ENCODE data around the gene SLC26A4.

SLC26A4 gene

DNA sequence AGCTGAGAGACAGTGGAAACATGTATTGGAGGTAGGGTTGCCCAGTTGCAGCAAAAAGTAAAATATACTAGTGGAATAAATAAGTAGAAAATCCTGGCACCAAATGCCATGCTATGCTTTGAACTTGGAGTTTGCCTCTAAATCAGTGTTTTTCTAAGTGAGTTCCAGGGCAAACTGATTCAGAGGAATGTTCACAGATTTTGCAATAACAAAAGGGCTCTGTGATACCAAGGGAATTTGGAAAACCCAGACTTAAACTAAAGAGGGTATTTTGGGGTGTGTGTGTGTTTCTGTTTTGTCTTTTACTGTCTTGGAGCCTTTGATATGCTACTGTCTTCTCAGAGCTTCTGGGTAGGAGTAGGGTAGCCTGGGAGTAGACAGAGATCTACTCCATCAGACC lies 39.9 kb downstream of the SLC26A4 start:
- Histone ChIP-seq H3K27me3 (ENCODE audit: insufficient read depth, low read depth) (no peaks in the 10 kb centered on the region), H3K79me2 (ENCODE audit: insufficient read depth, low read depth) (no peaks in the 10 kb centered on the region), H2AFZ (ENCODE audit: low read depth) (no peak overlapping the region), H3K36me3 (ENCODE audit: insufficient read depth) (no peaks in the 10 kb centered on the region), H3K4me3 (IDR thresholded peaks at IDR 0.05; ENCODE audit: insufficient read depth, low read depth, low read length) (no peak overlapping the region), H3K4me1 (ENCODE audit: low read depth, poor library complexity, severe bottlenecking) (no peaks in the 10 kb centered on the region), H3K27ac (no peak overlapping the region), H3K9ac (no peak overlapping the region), H4K20me1 (ENCODE audit: insufficient read depth) (no peaks in the 10 kb centered on the region), H3K4me2 (no peak overlapping the region)
- TF ChIP-seq, protein P1, sequence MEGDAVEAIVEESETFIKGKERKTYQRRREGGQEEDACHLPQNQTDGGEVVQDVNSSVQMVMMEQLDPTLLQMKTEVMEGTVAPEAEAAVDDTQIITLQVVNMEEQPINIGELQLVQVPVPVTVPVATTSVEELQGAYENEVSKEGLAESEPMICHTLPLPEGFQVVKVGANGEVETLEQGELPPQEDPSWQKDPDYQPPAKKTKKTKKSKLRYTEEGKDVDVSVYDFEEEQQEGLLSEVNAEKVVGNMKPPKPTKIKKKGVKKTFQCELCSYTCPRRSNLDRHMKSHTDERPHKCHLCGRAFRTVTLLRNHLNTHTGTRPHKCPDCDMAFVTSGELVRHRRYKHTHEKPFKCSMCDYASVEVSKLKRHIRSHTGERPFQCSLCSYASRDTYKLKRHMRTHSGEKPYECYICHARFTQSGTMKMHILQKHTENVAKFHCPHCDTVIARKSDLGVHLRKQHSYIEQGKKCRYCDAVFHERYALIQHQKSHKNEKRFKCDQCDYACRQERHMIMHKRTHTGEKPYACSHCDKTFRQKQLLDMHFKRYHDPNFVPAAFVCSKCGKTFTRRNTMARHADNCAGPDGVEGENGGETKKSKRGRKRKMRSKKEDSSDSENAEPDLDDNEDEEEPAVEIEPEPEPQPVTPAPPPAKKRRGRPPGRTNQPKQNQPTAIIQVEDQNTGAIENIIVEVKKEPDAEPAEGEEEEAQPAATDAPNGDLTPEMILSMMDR (conservative IDR thresholded peaks at IDR 0.05; ENCODE audit: low read depth, low read length), result no peak

DNA sequence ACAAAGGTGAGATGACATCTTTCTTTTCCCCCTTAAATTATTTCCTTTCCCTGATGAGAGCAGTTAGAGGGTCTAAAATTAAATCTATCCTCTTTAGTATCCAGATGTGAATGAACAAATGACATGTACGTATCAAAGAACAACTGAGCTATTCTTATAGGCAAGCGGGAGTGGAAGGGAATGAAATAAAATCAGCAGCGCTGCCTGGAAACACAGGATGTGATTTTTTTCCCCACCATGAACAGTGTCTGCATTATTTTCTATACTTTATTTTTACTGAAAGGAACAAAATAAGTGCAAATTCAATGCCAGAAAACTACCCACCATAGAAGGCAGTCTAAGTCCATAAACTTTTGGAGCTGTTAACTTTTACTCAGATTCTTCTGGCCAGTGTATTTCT lies 40.6 kb downstream of the SLC26A4 start:
- H2AFZ ChIP-seq (ENCODE audit: low read depth), result no peak overlapping the region
- no peak overlapping the region for H3K4me3 ChIP-seq (IDR thresholded peaks at IDR 0.05; ENCODE audit: insufficient read depth, low read depth, low read length)
- no peaks in the 10 kb centered on the region for H3K4me1 ChIP-seq (ENCODE audit: low read depth, poor library complexity, severe bottlenecking)
- no peak overlapping the region for H3K27ac ChIP-seq
- H4K20me1 ChIP-seq (ENCODE audit: insufficient read depth), result no peaks in the 10 kb centered on the region
- TF ChIP-seq, protein P1 (conservative IDR thresholded peaks at IDR 0.05; ENCODE audit: low read depth, low read length), result no peak
- H3K4me2 ChIP-seq, result no peak overlapping the region
- no peaks in the 10 kb centered on the region for H3K27me3 ChIP-seq (ENCODE audit: insufficient read depth, low read depth)
- H3K79me2 ChIP-seq (ENCODE audit: insufficient read depth, low read depth), result no peaks in the 10 kb centered on the region
- H3K9ac ChIP-seq, result no peak overlapping the region
- H3K36me3 ChIP-seq (ENCODE audit: insufficient read depth), result no peaks in the 10 kb centered on the region

DNA sequence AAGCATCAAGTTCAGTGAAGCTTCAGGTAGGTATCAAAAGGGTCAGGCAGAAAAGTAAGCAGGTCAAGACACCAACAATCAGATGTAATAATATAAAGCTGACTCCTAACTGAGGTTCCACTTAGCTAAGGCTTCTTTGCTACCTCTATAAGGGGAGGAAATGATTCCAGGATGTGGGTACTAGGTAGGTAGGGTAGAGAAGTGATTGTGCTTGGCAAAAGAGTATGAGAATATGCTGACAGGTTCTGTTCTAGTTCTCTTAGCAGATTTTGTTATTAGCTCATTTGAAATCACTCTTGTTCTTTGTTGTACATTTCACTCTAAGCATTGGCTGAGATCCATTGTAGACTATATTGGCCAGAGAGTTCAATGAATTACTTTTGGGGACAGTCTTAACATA lies 42.6 kb downstream of the SLC26A4 start:
- Histone ChIP-seq H4K20me1 (ENCODE audit: insufficient read depth) (no peaks in the 10 kb centered on the region), H3K9ac (no peak overlapping the region), H3K4me1 (ENCODE audit: low read depth, poor library complexity, severe bottlenecking) (no peaks in the 10 kb centered on the region), H3K79me2 (ENCODE audit: insufficient read depth, low read depth) (no peaks in the 10 kb centered on the region), H3K27ac (no peak overlapping the region), H2AFZ (ENCODE audit: low read depth) (no peak overlapping the region), H3K4me2 (no peak overlapping the region), H3K27me3 (ENCODE audit: insufficient read depth, low read depth) (no peaks in the 10 kb centered on the region), H3K36me3 (ENCODE audit: insufficient read depth) (no peaks in the 10 kb centered on the region), H3K4me3 (IDR thresholded peaks at IDR 0.05; ENCODE audit: insufficient read depth, low read depth, low read length) (no peak overlapping the region)
- TF ChIP-seq, protein P1 (conservative IDR thresholded peaks at IDR 0.05; ENCODE audit: low read depth, low read length), result no peak

DNA sequence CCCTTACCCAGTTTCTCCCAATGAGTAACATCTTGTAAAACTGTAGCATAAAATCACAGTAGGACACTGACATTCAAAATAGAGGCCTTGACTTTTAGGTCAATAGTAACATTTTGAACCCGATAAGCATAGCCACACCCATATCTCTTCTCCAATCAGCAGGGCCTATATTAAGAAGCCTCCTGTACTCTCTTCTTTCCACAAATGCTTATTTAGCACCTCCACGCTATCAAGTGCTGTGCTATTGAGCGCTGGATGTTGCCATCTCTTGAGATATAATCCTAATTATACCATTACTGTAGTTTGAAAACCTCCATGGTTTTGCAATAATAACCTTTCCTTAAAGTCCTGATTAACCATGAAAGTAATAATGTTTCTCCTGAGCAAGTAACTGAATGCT lies 43.2 kb downstream of the SLC26A4 start:
- Histone ChIP-seq H3K4me2 (no peak overlapping the region), H3K27ac (no peak overlapping the region), H3K4me3 (IDR thresholded peaks at IDR 0.05; ENCODE audit: insufficient read depth, low read depth, low read length) (no peak overlapping the region), H2AFZ (ENCODE audit: low read depth) (no peak overlapping the region), H3K36me3 (ENCODE audit: insufficient read depth) (no peaks in the 10 kb centered on the region), H3K9ac (no peak overlapping the region), H3K79me2 (ENCODE audit: insufficient read depth, low read depth) (no peaks in the 10 kb centered on the region), H3K4me1 (ENCODE audit: low read depth, poor library complexity, severe bottlenecking) (no peaks in the 10 kb centered on the region), H4K20me1 (ENCODE audit: insufficient read depth) (no peaks in the 10 kb centered on the region), H3K27me3 (ENCODE audit: insufficient read depth, low read depth) (no peaks in the 10 kb centered on the region)
- TF ChIP-seq, protein P1 (conservative IDR thresholded peaks at IDR 0.05; ENCODE audit: low read depth, low read length), result no peak

Data from KMS-11 (cell line).